ENCODE data around the gene PYY.
A peak's percentile ranks its signal among the peaks of the same experiment; 100 is the strongest.
"Not testable (repeated sequence)": the region's sequence is repeated elsewhere in the genome, so short reads cannot be mapped to it uniquely, and the experiment has no call there.

The PYY gene
- long read RNA-seq, donor 1, partial matches to known transcripts, result 0 of 1 reads
- long read RNA-seq, donor 1, other reads (novel, unspliced or antisense), result 0 of 1 reads
- long read RNA-seq, donor 2, result 0 reads
- long read RNA-seq, donor 3, partial matches to known transcripts, result 6 of 6 reads
- long read RNA-seq, donor 3, other reads (novel, unspliced or antisense), result 0 of 6 reads
- long read RNA-seq, donor 4, result 0 reads
- long read RNA-seq, donor 5, result 0 reads
- long read RNA-seq, donor 6, result 0 reads
- long read RNA-seq, donor 7, result 0 reads
- long read RNA-seq, donor 8, result 0 reads

DNA sequence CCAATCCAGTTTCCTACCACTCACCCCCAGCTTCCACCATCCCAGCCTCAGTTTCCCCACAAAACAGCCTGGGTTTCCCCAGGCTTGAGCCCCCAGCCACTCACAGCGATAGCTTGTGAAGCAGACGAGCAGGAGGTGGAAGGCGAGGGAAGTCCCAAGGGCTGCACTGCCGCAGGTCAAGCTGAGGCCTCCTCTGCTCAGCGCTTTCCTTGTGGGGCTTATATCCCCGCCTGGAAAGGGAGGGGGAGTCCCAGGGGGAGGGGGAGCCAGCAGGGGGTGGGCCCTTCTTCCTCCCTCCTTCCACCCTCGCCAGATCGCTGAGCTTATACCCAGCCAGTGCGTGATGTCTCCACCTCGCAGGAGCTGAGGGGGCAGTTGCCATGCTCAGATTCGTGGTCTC, at the start of gene PYY:
TSS of gene PYY (minus strand) at position 195 of the 400 bp plus-strand sequence. CDS start 457 bp downstream, outside the sequence.
- DNase-seq, result no peak

DNA sequence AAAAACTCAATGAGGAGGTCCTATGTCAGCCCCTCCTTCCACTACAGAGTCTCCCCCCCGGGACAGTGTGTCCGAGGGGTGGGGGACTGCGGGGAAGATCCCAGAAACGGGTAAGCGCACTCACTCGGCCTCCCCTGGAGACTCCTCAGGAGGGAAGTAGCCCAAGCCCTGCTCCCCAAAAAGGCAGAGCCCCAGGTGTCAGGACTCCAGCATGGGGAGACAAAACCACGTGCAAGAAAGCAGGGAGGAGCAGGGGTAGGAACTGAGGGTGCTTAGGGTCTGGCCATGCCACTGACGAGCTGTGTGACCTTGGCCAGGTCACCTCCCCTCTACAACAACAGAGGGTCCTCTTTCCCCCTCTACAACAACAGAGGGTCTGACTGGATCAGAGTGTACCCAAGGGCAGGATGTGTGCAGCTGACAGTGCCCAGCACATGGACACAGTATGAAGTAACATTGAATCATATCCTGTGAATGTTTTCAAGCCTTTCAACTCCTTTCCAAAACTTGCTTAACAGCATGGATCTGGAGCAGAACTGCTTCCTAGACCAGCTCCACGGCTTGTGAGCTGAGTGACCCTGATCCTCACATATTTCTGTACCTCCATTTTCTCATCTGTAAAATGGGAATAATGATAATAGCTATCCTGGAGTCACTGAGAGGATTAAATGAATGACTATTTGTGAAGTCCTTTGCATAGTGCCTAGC, 48.6 kb upstream of the PYY start:
- DNase-seq, result no peak

DNA sequence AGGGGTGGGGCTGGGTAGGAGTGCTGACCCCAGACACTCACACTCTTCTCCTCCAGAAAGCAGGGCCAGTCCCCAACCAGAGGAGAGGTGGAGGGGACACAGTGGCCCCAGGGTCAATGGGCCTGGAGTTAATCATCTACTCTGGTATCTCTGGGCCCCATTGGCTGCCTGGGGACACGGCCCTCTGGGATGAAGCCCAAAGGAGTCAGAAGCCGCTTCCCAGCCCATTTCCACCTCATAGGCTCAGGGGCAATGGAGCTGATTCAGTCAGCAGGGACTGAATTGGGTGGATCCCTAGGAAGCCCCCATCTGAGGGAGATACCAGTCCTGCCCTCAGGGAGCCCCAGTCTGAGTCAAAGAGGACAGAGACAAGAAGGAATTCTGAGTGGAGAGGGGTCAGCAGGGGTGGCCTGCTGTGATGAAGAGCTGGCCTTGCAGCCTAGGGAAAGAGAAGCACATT, 47.8 kb upstream of the PYY start:
- DNase-seq, result no peak

DNA sequence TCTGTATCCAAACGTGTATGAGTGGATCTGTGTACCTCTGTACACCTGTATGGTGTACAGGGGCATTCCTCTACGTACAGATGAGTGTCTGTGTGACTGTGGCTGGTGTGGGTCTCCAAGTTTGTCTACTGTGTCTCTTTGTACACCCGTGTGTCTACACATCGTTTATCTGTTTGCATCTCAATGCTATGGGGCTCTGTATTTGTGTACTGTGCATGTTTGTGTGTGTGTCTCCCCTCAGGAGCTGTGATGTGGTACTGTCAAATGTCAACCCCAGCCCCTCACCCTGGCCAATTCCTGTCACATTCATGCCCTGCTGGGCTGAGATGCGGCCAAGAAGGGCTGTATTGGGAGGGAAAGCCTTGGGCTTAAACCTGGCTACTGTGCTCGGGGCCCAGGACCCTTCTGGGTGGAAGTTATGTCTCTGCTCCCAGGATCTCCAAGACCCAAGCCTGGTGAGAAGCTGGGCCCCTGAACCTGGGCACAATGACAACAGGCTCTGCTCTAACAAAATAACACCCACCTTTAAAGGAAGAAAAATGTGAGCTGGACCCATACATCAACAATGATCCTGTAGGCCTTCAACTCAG, 47.2 kb upstream of the PYY start:
- no peak for DNase-seq

DNA sequence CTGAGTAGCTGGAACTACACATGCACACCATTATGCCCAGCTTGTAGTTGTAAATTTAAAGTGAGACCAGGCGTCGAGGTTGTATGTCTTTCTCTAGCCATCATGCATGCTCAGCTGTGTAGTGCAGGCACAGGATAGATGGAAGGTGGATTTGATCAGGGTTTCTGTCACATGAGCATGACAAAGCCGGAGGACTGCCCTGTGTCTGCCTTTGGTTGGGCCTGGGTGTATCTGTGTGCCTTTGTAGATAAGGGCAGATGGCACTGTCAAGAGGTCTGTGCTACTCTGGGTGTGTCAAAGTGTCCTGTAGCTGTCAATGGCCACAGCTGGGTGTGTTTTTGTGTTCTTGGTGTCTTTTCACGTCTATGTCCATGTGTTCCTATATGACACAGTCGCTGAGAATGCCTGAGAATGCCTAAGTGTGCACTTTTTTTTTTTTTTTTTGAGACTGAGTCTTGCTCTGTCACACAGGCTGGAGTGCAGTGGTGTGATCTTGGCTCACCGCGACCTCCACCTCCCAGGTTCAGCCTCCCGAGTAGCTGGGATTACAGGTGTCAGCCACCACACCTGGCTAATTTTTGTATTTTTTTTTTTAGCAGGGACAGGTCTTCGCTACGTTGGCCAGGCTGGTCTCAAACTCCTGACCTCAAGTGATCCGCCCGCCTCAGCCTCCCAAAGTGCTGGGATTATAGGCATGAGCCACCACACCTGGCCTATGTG, 46.6 kb upstream of the PYY start:
- DNase-seq, result no peak

DNA sequence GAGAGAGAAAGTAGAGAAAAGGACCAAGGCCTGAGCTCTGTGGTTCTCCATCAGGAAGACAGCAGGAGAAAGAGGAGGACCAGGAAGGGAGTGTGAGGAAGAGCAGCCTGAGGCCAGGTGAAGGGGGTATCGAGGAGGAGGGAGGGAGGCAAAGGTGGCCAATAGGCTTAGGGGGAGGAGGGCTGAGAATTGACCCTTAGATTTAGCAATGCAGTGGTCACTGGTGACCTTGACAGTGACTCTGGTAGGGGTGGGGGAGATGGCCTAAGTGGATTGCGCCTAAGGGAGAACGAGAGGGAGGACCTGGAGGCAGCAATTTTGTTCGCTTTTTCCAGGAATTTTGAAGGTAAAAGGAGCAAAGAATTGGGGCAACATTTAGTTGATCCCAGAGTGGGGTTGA, 45.3 kb upstream of the PYY start:
- no peak for DNase-seq

DNA sequence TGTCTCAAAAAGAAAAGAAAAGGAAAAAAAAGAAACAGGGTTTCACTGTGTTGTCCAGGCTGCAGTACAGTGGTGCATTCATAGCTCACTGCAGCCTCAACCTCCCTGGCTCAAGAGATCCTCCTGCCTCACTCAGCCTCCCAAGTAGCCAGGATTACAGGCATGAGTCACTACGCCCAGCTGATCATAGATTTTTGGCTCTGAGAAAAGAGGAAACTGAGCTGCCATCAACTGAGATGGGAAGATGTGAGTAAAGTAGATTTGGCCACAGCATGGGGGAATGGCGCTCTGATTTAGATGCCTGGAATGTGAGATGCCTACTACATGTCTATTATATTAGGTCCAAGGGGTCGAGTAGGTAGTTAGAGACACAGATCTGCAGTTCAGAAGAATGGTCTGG, 44.8 kb upstream of the PYY start:
- no peak for DNase-seq

DNA sequence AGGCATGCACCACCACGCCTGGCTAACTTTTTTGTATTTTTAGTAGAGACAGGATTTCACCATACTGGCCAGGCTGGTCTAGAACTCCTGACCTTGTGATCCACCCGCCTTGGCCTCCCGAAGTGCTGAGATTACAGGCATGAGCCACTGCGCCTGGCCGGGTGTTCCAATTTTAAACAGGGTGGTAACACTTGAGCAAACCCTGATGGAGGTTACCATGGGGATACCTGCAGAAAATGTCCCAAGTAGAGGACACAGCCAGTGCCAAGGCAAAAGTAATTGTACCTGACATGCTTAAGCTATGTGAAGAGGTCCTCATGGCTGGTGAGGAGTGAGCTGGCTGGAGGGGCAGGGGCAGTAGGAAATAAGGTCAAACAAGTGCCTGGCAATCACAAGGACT, 43.4 kb upstream of the PYY start:
- not testable (repeated sequence) for DNase-seq

DNA sequence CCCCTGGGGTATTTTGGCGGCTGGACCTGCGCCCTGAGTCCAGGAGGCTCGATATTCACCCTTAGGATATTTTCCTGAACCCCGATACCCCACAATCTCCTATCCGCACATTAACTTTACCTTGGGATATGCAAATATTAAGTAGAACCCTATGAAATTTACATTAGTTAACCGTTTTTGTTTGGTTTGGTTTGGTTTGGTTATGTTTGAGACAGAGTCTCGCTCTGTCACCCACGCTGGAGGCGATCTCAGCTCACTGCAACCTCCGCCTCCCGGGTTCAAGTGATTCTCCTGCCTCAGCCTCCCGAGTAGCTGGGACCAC, 41.4 kb upstream of the PYY start:
- DNase-seq, result no peak

DNA sequence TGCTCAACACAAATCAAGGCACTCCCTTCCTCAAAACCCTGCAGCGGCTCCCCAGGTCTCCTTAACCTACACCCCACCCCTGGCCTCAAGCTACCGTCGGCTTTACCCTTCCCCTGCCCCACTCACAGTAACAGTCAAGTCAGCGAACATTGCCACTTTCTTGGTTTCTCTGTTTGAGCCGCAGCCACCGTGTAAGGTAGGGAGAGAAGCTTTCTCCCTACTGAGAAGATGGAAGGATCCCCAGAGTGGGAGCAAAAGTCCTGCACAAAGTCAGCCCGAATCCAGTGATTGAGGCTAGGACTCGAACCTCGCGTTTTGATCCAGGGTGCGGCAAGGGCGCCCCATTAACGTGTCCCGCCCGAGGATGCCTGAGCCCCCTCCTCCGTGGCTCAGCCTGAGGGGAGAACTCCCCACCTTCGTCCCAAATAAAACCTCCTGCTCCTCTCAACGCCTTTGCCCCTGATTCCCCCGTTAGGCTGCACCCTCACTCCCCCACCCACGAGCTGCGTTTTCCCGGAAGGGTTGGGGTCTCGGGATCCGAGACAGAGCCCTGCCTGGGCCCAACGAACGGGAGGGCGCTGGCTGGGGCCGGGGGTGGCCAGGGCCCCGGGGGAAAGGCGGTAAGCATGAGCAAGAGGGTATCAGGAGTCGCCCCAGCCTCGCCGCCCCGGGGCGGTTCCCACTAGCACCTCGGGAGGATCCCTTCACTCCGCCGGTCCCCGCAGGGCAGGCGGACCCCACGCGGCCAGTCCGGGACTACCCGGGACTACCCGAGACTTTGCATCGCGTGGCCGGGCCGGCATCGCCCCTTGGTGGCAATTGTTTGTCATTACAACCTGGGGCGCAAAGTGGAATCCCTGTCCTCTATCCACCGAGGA, 40.8 kb upstream of the PYY start:
- DNase-seq, result peak; percentile 59

DNA sequence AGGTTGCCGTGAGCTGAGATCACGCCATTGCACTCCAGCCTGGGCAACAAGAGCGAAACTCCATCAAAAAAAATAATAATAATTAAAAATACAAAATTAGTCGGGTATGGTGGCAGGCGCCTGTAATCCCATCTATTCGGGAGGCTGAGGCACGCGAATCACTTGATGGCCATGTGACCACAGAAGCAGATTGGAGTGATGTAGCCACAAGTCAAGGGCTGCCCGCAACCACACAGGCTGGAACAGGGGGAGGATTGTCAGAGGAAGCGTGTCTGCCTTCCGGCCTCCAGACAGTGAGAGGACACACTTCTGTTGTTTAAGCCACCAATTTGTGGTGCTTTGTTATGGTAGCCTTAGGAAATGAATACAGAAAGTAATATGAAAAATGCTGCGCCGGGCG, 38.9 kb upstream of the PYY start:
- DNase-seq, result no peak

DNA sequence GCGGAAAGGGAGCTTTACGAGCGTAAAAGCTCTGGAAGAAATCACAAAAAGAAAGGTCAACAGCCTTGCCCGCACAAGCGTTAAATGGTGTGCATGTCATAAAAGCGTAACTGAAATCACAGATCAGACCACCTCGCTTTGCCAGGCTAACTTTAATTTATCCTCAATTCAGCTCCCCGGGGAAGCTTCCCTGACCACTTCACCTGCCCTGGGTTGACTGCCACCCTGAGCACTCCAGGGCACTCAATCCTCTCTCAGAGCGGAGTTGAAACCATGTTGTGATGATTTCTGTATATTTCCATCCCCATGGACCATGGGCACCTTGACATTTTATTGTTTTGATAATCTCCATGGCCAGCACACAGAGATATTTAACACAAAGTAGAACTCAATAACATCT, 34.6 kb upstream of the PYY start:
- DNase-seq, result no peak

DNA sequence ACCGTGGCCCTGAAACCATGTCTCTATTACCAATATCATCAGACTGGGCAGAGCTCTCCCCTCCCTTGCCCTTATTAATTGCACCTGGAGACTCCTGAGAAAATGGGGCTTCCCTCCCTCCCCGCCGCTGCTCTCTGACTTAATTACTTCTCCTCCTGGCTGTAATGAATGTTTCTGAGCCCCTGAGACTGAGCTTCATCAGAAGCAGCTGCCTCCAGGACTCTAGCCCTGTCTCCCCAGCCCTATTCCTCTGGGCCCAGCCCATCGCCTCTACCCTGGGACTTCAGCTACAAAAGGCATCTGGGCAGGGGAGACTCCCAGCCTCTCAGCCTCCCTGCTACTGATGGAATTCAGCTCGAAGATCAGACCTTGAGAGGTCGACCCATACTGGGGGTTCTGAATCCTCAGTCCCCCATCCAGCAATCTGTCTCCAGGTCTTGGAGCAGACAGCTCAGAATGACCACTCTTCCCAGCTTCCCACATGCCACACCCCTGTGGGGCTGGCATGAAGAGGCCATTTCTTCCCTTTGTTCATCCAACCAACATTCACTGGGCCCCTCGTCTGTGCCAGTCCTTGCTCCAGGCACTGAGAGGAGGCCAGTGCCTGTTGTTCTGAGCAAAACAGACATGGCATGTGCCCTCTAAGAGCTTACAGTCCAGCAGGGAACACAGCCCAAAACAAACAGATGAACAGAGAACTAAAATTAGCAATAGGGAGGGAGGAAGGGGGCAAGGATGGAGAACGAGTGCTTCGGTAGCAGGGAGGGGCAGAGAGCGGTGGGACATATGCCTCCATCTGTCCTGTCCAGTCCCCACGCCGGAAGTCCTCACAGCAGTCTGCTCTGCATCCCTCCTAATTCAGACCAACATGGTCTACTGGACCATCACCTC, 33.6 kb upstream of the PYY start:
- no peak for DNase-seq

DNA sequence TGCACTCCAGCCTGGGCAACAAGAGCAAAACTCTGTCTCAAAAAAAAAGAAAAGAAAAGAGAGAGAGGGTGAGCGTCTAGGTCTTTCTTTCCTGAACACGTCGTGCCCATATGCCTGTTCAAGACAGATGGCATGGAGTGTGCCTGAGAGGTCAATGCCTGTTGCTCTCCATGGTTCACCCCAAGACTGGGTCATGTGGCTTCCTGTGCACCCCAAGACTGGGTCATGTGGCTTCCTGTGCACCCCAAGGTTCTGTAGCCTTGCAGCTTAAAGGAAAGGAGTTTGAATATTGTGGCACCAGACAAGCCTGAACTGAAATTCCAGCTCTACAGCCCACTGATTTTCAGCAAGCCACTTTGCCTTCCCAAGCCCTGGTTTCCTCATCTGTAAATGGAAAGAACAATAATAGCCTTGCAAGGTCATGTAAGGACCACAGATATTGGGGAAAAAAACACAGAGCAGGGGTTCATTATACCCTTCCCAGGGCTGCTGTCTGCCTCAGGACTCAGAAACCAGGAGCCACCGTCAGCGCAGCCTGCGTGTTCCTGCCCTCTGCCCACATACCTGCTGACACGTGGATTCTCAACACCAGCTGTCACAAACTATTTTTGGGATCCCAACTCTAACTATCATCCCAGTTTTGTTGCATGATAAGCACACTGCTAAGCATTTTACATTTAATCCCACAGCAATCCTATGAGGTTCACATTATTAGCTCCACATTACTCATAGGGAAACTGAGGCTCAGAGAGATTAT, 32.7 kb upstream of the PYY start:
- DNase-seq, result no peak

DNA sequence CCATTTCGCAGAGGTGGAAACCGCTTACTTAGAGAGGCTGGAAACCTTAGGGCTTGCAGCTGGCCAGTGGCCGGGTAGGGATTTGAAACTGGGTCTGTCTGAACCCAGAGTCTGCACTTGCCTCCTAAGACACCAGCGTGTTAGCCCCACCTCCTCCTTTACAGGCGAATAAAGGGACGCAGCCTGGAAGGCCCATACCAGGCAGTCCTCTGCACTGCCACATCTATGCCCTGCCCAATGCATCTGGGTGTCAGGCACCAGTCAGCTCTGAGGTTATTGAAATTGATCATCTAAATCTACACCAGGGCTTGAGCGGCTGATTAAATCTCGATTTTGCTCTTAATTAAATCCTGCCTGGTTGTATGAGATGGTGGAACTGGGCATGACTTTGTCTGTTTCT, 30.8 kb upstream of the PYY start:
- DNase-seq, result no peak

DNA sequence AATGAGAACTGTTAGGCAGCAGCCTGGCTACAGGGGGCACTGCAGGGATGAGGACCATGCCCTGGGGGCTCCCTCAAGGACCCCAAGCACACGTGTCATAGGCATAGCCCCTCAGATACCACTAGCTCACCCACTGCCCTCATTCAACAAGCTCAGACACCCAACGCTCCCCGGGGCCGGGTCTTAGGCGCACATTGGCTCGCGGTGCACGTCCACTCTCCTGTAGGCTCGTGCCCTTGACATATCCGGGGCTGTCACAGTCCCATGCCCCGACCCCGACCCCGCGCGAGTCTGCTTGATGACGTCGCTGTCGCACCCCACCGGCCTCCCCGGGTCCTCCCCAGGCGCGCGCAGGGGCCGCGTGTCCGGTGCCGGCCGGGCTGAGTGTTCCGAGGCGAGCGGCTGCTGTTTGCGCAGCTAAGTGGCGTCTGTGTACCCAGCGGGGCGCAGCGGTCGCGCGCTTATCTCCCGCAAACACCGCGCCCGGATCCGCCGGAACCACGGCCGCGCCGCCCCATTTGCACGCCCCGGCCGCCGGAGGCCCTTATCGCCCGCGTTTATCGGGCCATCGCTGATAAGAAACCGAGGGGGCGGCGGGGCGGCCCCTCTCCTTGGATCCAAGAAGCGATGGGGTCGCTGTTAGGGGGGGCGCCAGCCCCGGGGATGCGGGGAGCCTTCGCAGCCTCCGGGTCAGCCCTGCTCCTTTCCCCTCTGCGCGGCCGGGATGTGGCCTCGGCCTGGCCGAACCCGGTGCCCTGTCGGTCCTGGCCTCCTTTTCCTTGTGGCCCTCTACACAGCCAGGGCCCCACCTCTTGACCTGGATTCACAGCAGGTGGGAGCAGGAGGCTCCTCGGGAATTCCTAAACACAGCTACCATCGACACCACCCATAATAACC, 30.0 kb upstream of the PYY start:
- peak; percentile 65 for DNase-seq

DNA sequence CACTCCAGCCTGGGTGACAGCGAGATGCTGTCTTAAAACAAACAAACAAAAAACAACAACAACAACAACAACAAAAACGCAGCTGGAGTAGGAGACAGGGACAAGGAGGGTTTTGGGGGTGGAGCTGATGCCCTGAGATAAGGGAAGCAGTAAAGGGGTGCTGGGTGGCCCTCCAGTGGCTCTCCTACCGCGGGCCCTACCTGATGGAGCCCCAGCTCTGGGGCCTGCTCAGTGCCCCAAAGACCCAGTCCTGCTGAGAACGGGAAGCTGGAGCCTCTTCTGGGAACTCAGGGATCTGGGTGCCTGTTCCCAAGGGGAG, 29.4 kb upstream of the PYY start:
- no peak for DNase-seq

DNA sequence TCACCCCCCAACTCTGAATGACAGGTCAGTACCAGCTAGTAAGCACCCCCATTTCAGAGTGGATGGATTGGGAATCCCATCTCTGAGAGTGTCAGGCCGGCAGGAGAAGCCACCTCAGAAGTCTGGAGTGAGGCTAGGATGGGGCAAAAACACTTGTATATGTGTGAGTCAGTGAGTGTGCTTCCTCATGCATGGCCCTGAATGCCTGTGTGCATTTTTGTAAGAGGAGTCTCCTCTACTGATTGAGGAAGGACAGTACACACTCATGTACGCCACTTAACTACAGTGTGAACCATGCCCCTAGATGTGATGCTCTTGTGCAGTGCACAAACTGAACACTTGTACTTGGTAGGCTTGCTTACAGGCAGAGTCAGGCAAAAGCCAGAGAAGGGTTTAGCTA, 28.4 kb upstream of the PYY start:
- no peak for DNase-seq

DNA sequence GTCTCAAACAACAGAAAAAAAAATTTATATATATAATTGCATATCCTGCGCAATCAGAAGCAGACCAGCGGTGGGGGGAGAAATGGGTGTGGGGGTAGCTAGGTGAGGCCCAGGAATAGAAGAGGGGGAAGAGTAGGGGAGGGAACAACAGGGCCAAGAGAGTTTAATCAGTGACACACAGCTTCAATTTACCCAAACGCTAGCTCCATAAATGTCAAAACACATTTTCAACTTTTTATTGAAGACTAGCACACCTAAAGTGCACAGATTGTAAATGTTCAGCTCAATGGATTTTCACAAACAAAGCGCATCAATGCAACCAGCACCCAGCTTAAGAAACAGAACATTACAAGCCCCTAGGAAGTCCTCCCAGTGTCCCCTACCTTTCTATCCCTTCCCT, 25.9 kb upstream of the PYY start:
- DNase-seq, result no peak

DNA sequence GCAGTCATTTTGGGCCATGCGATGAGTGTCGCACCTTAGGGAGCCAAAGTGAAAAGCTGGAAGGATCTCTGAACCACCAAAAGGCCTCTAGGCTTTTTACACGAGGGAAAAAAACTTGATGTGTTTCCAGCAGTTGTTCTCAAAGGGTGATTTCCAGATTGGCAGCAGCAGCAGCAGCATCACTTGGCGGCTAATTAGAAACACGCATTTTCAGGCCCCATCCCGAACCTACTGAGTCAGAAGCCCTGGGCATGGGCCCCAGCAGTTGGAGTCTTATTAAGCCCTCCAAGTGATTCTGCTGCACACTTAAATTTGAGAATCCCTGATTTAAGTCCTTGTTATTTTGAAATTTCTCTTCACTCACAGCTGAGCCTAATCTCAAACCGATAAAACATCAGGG, 25.3 kb upstream of the PYY start:
- no peak for DNase-seq
